ENCODE measurements around the gene AVPI1.

Gene AVPI1

GRCh38 chr10:97686962-97687784, at the start of gene AVPI1:
TSS of gene AVPI1 (minus strand) at chr10:97687241. CDS start at chr10:97679905, 7,336 bp downstream.
- peak; percentile 83 for DNase-seq (ENCODE audit: low read depth)

- no peak for DNase-seq (ENCODE audit: low read depth)
Measured at GRCh38 chr10:97736403-97736901, 49.4 kb upstream of the AVPI1 start.

- no peak for DNase-seq (ENCODE audit: low read depth)
Measured at GRCh38 chr10:97734021-97734420, 47.0 kb upstream of the AVPI1 start.

GRCh38 chr10:97733256-97733655, 46.2 kb upstream of the AVPI1 start:
- DNase-seq (ENCODE audit: low read depth), result no peak

- DNase-seq (ENCODE audit: low read depth), result no peak
Measured at GRCh38 chr10:97732052-97732359, 45.0 kb upstream of the AVPI1 start.

- DNase-seq (ENCODE audit: low read depth), result no peak
Measured at GRCh38 chr10:97731346-97732051, 44.5 kb upstream of the AVPI1 start.

GRCh38 chr10:97729014-97729413, 42.0 kb upstream of the AVPI1 start:
- DNase-seq (ENCODE audit: low read depth), result no peak

- no peak for DNase-seq (ENCODE audit: low read depth)
Measured at GRCh38 chr10:97726636-97727178, 39.7 kb upstream of the AVPI1 start.

GRCh38 chr10:97724341-97724941, 37.4 kb upstream of the AVPI1 start:
- DNase-seq (ENCODE audit: low read depth), result no peak

- DNase-seq (ENCODE audit: low read depth), result no peak
Measured at GRCh38 chr10:97723001-97723400, 36.0 kb upstream of the AVPI1 start.

- no peak for DNase-seq (ENCODE audit: low read depth)
Measured at GRCh38 chr10:97721871-97722780, 35.1 kb upstream of the AVPI1 start.

- no peak for DNase-seq (ENCODE audit: low read depth)
Measured at GRCh38 chr10:97719602-97720001, 32.6 kb upstream of the AVPI1 start.

- no peak for DNase-seq (ENCODE audit: low read depth)
Measured at GRCh38 chr10:97718659-97719142, 31.7 kb upstream of the AVPI1 start.

- no peak for DNase-seq (ENCODE audit: low read depth)
Measured at GRCh38 chr10:97718178-97718577, 31.1 kb upstream of the AVPI1 start.

GRCh38 chr10:97717627-97718026, 30.6 kb upstream of the AVPI1 start:
- no peak for DNase-seq (ENCODE audit: low read depth)

- DNase-seq (ENCODE audit: low read depth), result no peak
Measured at GRCh38 chr10:97715259-97715874, 28.3 kb upstream of the AVPI1 start.

GRCh38 chr10:97714401-97715258, 27.6 kb upstream of the AVPI1 start:
- DNase-seq (ENCODE audit: low read depth), result no peak

GRCh38 chr10:97713826-97714400, 26.9 kb upstream of the AVPI1 start:
- no peak for DNase-seq (ENCODE audit: low read depth)

GRCh38 chr10:97713339-97713825, 26.3 kb upstream of the AVPI1 start, which contains the start of gene MARVELD1:
TSS of gene MARVELD1 (plus strand) at chr10:97713730. CDS start at chr10:97713877, 147 bp downstream.
- no peak for DNase-seq (ENCODE audit: low read depth)
